Activated CD4-positive, CD25-positive, alpha-beta regulatory T cell treated with anti-CD3 and anti-CD28 coated beads, Interleukin-2, amount 50 U/mL, for 72 hours (primary cell): ENCODE data around the gene DNAJC30.

Experiments
- DNase-seq: peaks from one replicate; pipeline ENCODE4 v3.0.0; 2021

The DNAJC30 gene

GRCh38 chr7:73646785-73647724 is 36.2 kb downstream of the DNAJC30 start:
- no peak for DNase-seq

GRCh38 chr7:73645643-73646174 is 37.5 kb downstream of the DNAJC30 start:
- DNase-seq, result no peak

GRCh38 chr7:73644688-73645286 is 38.5 kb downstream of the DNAJC30 start:
- DNase-seq, result no peak

GRCh38 chr7:73642834-73643233 is 40.4 kb downstream of the DNAJC30 start:
- no peak for DNase-seq

GRCh38 chr7:73638911-73639310 is 44.3 kb downstream of the DNAJC30 start:
- no peak for DNase-seq

- DNase-seq, result no peak
Measured at GRCh38 chr7:73635428-73636200, 47.6 kb downstream of the DNAJC30 start.

GRCh38 chr7:73633844-73634243 is 49.4 kb downstream of the DNAJC30 start:
- no peak for DNase-seq

GRCh38 chr7:73633323-73633722 is 49.9 kb downstream of the DNAJC30 start:
- no peak for DNase-seq

GRCh38 chr7:73631558-73631957 is 51.7 kb downstream of the DNAJC30 start:
- no peak for DNase-seq
